Stimulated activated CD4-positive, alpha-beta T cell treated with anti-CD3 and anti-CD28 coated beads, TNF-alpha, amount 100 ng/mL, for 24 hours (primary cell): ENCODE results near the gene PACRG.

ENCODE experiments used
- DNase-seq, 3 experiments: peaks; one replicate each; pipeline ENCODE4 v3.0.0-alpha.2; 2020; ENCODE audit warnings: low read depth in 3 of 3

The PACRG gene

DNA sequence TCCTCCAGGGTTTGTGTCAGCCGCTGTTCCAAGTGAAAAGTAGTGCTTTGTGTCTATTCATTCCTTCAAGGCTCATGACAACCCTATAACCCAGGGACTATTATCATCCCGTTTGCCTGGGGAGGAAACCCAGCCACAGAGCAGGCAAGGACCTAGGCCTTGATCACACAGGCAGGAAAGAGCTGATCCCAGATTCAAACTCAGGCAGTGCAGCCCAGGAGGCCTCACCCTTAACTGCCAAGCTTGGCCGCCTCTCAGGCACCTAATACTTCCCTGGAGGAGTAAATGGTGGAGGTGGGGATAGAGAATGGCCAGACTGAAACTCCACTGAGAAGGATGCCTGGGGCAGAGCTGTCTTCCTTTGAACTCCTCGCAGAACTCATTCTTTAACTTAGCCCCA, 471.6 kb downstream of the PACRG start:
- DNase-seq, result no peak

DNA sequence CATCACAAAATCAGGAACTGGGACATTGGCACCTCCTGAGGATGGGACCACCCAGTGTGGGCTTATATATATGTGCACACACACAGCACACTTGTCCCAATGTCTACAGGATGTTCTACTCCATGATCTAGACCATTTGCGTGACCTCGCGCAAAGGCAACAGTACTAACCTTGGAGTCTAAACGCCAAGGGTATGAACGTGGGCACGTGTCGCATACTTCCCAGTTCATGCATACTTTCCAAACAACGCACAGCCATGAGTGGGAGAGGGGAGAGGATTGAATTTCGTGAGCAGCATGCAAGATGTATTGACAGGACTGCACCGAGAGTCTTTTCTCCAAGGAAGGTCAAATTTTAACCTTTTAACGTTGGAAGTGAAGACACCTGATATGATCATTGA, 472.5 kb downstream of the PACRG start:
- no peak for DNase-seq

DNA sequence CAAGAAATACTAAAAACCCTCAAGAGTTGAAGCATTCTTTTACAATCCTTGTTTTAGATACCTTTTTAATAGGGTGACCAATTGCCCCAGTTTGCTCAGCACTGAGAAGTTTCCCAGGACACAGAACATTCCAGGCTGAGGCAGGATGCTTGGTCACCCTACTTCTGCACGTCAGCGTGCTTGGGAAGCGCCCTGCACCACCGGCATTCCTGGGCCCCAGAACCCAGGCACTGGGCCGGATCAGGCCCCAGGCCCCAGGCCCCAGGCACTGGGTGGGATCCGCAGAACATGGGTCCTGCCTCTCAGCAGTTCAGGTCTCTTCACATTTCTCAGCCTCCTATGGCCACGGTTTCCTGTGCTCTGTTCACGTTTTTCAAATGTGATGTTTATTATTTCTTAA, 472.9 kb downstream of the PACRG start:
- DNase-seq, result no peak

DNA sequence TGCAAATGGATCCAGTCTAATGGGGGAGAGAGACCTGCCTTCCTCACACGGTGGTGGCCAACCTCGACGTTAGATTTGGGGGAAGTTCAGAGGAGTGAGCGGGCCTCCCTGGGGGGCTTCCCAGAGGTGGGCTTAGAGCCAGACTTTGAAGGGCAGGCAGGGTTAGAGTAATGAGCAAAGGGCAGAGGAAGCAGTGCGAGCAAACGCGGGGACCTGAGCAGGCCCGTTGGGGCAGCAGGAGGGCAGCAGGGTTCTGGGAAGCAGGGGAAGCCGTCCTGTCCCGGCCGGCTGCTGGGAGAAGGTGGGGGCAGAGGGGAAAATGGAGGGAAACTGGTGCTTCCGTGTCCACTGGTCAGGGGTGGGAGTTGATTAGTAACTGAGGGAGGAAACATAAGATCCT, 474.1 kb downstream of the PACRG start:
- no peak for DNase-seq

DNA sequence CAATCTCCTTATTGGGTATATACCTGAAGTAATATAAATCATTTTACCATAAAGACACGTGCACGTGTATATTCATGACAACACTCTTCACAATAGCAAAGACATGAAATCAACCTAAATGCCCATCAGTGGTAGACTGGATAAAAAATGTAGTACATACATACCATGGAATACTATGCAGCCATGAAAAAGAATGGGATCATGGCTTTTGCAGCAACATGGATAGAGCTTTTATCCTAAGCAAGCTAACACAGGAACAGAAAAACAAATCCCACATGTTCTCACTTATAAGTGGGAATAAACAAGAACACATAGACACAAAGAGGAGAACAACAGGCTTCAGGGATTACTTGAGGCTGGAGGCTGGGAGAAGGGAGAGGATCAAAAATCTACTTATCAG, 478.4 kb downstream of the PACRG start:
- no peak for DNase-seq

DNA sequence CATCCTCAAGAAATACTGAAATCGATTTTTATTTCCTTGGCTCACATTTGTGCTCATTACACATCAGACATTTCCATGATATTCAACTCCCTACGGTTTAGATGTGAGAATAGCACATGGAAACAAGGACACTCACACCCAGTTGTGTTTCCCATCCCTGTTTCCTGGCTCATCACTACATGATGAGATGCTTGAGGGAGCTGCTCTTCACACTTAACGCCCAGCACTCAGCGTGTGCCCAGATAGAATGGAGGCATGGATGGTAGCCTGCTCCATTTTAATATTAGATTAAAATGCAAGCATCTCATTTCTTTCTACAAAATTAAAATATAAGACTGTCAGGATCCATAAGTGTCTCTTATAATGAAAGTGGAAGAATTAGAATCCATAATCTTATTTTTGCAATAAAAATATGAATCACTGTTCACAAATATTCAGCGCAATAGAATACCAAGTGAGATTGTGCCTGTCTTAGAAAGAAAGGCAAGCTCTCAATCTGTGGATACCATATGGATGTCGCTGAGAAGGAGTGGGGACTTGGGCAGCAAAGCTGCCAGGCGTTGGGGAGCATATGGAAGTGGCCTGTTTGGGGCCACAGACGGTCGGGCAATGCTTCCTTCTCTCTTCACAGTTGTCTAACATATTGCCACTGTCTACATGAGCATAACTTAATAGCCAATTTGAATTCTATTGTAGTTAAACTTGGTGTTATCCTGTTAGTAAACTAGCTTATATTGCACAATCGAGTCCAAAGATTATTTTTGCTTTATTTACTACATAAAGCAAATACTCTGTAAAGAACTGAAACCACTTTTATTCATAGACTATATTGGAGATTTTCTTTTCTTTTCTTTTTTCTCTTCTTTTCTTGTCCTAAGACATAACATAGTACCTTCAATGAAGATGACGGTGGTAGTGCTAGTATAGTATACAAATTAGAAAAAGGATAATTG, 479.9 kb downstream of the PACRG start:
- DNase-seq, result no peak

DNA sequence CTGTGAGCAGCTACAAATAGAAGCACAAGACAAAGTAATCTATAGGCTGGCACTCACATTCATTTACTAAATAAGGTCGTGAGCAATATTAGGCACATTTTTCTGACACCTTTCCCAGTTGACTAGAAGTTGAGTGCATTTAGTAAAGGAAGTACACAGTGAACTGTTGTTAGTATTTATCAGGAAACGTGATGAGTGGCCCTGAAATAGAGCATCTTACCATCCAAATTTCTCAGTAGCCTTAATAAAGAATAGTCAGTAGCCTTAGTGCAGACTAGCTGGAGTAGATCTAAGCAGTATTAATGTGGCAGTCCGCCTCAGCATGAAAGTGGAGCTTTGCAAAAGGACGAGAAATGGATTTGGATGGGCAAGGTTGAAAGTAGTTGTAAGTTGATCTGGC, 481.2 kb downstream of the PACRG start:
- no peak for DNase-seq

DNA sequence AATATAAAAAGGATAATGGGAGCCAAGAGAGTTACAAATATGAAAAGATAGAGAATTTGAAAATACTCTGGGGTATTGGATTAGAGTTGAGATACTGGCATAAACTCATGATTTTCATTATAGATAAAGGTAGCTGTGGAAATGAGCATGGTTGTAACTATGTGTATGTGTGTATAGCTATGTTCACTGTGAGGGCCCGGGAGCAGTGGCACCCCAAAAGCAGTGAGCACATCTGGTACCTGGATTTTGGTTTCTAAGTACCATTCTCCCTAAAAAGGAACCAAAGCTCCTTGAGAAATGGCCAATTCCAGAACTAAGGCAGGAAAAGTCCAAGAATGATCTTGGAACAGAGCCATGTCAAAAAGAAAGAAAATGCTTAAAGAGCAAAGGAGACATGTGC, 484.3 kb downstream of the PACRG start:
- no peak for DNase-seq

DNA sequence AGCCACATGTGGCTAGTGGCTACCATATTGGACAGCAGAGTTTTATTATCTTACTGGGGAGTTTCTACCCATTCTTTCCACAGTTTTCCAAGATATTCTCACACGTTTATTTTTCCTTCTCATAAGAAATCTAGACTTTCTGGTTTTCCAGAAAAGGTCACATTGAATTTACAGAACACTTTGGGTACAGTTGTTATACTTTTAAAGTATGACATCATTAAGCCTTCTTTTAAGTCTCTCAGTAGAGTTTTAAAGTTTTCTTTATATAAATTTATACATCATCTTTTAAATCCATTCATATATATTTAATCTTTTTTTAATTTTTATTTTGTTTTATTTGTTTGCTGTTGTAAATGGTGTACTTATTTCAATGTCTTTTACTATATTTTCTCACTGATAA, 486.5 kb downstream of the PACRG start:
- DNase-seq, result no peak

DNA sequence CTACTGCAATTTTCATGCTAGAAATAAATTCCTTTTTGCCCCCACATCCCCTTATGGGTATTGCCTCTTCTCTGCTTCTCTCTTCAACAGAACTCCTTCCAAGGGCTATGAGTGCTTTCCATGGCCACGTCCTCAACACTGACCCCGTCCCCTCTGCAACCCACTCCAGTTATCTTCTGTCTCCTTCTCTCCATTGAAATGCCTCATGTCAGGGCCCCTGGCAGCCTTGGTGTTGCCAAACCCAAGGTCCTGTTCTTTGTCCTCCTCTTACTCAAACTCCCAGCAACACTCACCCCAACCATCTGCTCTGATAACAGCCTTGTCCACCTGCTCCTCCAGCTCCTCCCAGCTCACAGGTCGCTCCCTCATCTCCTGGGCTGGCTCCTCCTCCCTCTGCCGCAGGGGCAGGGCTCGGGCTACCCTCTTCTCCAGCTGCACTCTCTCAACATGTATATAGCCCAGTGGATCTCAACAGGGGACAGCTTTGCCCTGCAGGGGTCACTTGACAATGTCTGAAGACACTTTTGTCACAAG, 490.7 kb downstream of the PACRG start:
- no peak for DNase-seq

DNA sequence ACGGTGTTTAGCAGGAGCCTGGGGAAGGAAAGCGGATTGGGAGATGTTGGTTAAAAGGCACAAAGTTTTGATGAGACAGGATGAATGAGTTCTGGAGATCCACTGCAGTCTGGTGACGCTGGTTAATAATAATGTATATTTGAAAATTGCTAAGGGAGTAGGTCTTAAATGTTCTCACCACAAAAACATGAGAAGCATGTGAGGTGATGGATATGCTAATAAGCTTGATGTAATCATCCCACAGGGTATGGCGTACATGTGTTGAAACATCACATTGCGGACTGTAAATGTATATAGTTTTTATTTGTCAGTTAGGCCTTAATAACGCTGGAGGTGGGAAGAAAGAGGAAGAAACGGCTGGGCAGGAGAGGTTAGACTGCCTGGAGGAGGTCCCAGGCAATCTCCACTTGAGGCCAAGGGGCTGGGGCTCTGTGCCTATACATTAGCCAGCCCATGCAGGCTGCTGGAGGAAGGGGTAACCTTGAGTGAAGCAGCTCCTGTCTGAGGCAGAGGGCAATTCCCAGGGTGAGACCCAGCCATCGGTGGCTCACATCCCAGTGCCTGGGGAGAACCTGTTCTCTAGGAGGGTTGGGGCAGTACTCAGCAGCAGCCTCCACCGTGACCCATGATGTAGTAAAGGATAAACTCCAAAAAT, 498.5 kb downstream of the PACRG start:
- no peak for DNase-seq

DNA sequence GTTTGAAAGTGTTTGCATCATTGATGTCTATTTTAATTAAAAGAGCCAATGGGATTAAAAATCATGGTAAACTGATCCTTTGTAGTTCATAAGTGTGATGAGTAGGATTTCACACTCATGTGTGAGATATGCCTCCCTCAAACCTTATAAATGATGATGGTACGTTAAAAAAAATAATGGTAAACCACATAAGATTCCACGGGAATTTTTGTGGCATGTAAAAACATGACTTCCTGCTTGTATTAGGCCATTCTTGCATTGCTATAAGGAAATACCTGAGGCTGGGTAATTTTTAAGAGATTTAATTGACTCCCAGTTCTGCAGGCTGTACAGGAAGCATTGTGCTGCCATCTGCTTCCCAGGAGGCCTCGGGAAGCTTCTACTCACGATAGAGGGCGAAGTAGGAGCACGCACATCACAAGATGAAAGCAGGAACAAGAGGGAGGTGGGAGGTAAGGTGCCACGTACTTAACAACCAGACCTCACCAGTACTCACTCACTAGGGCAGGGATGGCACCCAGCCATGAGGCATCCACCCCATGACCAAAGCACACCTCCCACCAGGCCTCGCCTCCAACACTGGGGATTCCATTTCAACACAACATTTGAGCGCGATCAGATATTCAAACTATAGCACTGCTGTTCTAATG, 499.2 kb downstream of the PACRG start:
- no peak for DNase-seq

DNA sequence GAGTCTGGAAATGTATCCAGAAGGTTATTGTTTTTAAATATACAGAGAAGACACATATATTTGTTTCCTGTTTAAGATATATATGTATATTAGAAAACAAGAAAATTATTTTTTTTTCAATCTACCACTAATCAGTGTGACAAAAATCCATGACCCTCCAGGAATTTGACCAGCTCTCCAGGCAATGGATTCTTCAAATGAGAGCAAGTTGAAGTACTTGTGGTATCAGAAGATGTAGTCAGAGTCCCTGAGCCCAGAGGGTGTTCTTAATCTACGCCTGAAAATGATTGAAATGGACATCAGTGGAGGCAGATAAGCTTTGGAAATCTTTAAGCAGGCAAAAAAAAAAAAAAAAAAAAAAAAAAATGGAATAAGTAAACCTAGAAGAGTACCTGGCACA, 500.3 kb downstream of the PACRG start:
- DNase-seq, result no peak

DNA sequence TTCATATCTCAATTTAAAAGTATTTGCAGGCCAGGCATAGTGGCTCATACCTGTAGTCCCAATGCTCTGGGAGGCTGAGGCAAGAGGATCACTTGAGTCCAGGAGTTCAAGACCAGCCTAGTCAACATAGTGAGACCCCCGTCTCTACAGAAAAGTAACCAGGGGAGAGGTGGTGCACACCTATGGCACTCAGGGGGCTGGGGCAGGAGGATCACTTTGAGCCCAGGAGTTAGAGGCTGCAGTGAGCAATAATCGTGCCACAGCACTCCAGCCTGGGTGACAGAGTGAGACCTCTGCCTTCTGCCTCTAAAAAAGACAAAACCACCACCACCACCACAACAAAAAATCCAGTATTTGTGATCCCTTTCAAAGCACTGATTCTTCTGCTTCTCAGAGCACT, 501.3 kb downstream of the PACRG start:
- DNase-seq, result no peak

DNA sequence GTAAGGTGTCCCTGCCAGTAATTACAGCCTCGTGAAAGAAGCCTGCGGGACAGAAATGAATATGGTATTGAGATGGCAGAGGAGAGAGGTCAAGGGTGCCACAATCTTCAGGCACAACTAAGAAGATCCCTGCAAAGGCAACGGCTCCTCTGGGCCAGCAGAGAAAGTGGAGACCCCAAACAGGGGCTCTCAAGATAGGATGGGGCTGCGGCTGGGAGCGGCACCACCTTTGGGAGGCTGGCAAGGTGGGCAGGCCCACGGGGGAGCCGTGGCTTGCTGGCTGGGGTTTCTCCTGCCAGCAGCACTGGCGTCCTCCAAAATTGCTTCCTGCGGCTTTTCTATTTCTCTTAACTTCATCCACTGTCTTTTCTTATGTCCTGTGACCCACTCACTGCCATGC, 503.1 kb downstream of the PACRG start:
- no peak for DNase-seq

DNA sequence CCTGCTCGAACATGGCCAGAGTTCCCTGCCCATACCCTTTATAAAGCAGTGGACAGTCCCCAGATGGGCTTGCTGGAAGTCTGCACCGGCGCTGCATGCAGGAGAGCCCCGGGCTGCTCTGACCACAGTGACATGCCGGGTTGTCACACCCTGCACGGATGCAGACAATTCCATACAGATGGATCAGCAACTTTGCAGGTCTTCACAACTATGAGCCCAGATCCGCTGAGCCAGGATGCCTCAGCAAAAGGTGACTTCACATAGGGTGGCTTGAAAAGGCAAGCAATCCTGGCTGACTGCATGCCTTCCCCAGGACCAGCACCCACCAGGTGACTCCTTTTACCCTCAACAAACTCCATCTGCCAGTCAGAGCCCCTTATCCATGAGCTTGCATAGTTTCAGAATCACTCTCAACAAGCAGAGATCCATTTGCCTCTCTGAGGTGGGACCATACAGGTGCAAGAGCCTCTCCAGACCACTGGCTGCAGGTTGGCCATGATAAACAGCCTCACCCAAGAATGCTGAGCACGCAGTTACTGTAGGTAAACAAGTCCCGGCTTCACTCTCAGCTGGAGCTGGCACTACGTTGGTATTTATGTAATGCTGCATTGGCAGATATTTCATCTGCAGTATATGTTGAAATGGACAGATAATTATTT, 503.7 kb downstream of the PACRG start:
- DNase-seq, result no peak

DNA sequence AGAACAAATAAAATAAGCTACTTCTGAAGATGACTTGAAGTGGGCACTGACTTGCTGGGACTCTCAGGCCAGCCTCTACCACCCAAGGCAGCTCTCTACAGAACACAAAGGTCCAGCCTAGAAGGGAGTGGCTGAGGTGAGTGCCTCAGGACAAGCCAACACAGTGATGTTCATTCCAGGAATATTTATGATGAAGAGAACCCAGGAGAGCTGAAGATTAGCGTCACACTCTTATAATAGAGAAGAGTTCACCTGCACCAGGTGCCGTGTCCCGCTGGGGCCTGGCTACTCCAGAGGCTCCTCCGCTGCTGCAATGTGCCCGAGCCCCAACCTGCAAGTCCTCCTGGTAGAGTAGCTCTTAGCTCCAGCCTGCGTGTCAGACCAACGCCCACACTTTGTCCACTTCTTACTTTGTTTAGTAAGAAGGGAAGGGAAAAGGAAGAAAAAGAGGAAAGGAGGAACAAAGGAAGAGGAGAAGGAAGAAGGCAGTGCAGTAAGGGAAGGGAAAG, 504.3 kb downstream of the PACRG start:
- DNase-seq, result no peak

DNA sequence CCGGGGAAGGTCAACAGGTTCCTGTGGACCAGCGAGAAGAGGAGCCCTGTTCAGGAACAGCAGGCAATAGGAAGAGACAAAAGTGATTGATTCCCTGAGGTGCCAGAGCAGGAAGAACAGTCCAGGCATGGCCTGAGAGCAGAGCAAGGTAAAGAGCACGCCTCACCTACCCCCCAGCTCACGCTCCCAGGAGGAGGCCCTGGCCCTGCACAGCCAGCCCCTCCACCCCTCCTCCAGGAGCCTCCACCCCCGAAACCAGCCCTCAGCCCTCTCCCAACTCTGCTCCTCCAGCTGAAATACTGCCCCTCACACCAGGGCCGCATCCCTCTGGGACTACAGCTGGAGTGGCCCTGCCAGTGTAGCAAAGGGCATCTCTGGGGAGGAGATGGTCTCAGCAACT, 504.9 kb downstream of the PACRG start:
- no peak for DNase-seq

DNA sequence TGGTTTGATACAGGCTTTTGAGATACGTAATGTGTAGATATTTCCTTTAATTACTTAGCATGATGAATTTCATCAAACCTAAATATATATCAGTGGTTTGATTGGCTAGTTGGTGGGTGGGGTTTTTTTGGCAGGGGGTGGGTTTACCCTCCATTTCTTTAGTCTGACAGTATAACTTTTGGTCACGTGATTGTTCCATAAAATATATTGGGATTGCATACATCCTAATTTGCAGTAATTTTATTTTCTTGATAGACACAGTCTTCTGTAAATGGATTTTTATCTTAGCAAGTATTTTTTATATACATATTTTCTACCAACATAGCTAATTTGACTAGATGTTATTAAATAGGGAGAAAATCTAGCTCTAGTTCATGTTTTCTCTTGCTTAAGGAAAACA, 509.3 kb downstream of the PACRG start:
- DNase-seq, result no peak

DNA sequence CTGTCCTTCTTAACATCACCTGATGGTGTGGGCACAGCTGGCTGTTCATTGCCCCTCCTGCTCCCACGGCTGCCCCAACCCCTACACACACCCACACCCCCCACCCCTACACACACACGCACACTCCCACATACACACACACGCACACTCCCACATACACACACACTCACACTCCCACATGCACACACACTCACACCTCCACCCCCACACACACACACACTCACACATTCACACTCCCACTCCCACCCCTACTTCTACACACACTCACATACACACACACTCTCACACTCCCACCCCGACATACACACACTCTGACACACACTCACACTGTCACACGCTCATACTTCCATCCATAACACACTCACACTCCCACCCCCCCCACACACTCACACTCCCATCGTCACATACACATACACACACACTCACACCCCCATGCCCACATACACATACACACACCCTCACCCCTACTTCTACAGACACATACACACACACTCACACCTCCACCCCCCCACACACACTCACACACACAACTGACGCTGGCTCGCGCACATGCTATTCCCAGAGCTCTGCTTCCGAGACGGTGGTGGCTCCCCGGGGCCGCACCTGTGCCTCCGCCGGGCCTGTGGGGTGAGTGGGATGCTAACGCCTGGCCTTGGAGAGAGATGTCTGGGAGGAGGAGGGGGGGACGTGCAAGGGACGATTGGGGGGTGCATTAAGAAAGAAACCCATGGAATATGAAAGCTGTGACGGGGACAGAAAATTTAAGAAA, 512.0 kb downstream of the PACRG start:
- DNase-seq, result no peak

DNA sequence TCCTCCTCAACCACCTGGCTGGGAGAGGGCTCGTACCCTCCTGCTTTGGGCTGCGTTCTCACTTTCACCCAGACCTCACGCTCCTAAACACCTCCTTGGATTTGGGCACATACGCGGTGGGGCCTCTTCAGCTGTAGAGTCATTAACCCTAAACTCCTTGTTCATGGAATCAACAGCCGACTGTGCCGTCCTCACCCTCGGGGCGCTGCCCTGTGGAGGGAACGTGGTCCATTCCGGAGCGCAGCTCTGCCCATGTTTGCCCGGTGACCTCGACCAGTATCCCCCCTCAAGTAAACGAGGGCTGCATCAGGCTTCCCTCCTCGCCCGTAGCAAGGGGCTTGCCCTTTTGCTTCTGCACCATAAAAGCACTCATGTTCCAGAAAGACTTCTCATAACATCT, 512.8 kb downstream of the PACRG start:
- no peak for DNase-seq
